ENCODE measurements around the gene GPER1.

GPER1 gene

GRCh38 chr7:1078985-1079384 is 8.9 kb upstream of the GPER1 start:
- FAIRE-seq (no peak), DNase-seq (ENCODE audit: insufficient read length, low spot score) (no peak)
- TF ChIP-seq CTCF (IDR thresholded peaks at IDR 0.05; ENCODE audit: insufficient read depth, missing control alignments) = no peak

- TF ChIP-seq CTCF (IDR thresholded peaks at IDR 0.05; ENCODE audit: insufficient read depth, missing control alignments) = no peak
- FAIRE-seq (no peak), DNase-seq (ENCODE audit: insufficient read length, low spot score) (no peak)
Observed at GRCh38 chr7:1079546-1079945, 8.4 kb upstream of the GPER1 start.

DNA sequence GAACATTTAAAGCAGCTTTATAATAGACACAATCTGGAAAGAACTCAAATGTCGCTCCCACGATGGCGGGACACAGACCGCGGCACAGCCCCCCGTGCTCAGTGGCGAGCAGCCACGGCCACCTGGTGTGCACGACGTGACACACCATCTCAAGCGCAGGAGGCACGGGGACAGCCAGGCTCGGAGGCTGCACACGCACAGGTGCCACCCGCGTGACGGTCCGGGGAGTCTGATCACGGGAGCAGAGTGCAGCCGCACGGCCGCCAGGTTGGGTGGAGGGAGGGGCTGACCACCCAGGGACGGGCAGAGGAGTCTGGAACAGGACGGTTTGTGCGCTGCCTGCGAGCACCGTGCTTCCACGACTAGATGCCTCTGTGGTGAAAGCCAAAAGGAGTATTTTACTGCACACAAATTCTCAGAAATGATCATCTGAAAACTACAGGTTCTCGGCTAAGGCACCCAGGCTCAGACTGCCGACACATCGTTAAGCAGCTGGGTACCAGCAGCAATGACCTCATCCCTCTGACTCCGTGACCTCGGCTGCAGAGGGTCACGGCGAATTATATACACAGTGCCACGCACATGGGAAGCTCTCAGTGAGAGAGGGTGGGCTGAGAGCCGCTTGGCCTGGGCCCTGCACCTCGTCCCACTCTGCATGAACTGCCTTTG is 7.5 kb upstream of the GPER1 start:
- TF ChIP-seq CTCF (IDR thresholded peaks at IDR 0.05; ENCODE audit: insufficient read depth, missing control alignments) = no peak
- DNase-seq (ENCODE audit: insufficient read length, low spot score) (no peak), FAIRE-seq (no peak)

DNA sequence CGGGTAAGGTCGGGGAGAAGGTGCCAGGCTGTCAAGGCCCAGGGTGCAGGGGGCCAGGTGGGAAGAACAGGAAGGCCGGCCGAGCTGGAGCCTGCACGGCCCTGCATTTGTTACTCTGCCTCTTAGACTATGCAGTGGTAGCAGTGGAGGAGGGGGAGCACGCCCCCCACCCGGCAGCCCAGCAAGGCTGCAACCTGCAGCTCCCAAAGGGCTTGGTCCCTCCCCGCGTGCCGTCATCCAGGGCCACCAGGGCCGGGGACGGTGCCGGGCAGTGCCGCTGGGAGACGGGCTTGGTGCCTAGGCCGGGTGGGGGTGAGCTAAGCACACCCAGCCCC is 7.0 kb upstream of the GPER1 start:
- FAIRE-seq = no peak
- no peak for TF ChIP-seq CTCF (IDR thresholded peaks at IDR 0.05; ENCODE audit: insufficient read depth, missing control alignments)

DNA sequence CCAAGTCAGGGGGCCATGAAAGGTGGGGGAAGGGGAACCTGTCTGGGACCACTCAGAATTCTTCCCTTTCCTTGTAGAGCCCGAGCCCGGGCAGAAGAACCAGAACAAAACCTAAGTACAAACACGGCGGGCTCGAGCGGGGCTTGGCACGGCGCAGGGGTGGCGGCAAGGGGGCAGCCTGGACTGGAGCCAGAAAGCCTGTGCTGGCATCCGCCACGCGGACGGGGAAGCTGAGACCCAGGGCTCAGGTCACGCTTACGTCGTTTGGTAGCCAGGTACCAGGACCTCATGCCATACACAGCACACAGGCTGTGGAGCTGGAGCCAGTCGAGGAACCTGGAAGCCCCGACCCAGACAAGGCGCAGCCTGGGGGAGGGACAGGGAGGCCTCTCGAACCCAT is 6.6 kb upstream of the GPER1 start:
- TF ChIP-seq CTCF (IDR thresholded peaks at IDR 0.05; ENCODE audit: insufficient read depth, missing control alignments) = no peak
- FAIRE-seq = no peak
- DNase-seq (ENCODE audit: insufficient read length, low spot score) = no peak

More for the DNA sequence above, 7.0 kb upstream of the GPER1 start:
- DNase-seq (ENCODE audit: insufficient read length, low spot score) = no peak

DNA sequence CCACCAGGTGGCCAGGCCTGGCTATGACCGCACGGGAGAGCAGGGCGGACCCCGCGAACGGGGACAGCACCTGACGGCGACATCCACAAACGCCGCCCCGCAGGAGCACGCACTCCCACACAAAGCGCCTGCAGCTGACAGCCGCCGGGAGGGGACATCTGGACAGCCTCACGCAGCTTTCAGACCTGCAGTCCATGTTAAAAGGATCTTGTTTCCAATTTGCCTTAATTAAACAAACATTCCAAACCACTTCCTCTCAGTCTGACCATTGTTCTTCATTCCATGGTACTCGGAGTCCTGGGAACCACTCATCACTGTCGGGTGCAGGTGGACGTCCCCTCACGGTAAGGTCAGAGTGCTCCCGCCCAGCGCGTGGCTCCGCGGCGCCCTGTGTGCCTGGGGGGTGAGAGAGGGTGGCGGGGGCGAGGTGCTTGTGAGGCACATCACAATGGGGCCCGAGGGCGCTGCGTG is 5.9 kb upstream of the GPER1 start:
- no peak for FAIRE-seq
- no peak for DNase-seq (ENCODE audit: insufficient read length, low spot score)

More for the DNA sequence above, 5.9 kb upstream of the GPER1 start:
- no peak for TF ChIP-seq CTCF (IDR thresholded peaks at IDR 0.05; ENCODE audit: insufficient read depth, missing control alignments)

Data from D721Med (cell line).